HepG2 (cell line): Measurements from ENCODE around the gene ANKRD11. TPM values are rescaled to one million over a fixed set of nuclear protein-coding genes. Genes with fewer than 3 reads are reported as not detected.

Experiments
- AHR ChIP-seq: IDR thresholded peaks from 2 replicates; pipeline ENCODE4 v1.6.1; 2018; ENCODE audit warnings: missing genetic modification reagents, missing compliant biosample characterization
- BORCS8-MEF2B ChIP-seq: sonication (generic); formaldehyde crosslinking; IDR thresholded peaks from 2 replicates; pipeline ENCODE4 v1.8.0; 2022; ENCODE audit warnings: mild to moderate bottlenecking, missing genetic modification reagents
- CENPX ChIP-seq: sonication (generic); formaldehyde crosslinking; IDR thresholded peaks from 2 replicates; pipeline ENCODE4 v1.9.0; 2021; ENCODE audit warnings: mild to moderate bottlenecking, missing genetic modification reagents, moderate library complexity
- GZF1 ChIP-seq: sonication (generic); formaldehyde crosslinking; IDR thresholded peaks from 2 replicates; pipeline ENCODE4 v1.5.1; 2020; ENCODE audit warnings: mild to moderate bottlenecking, missing genetic modification reagents
- PCBP1 ChIP-seq: fragments of 200-400 bp; formaldehyde crosslinking; IDR thresholded peaks from 2 replicates; pipeline ENCODE4 v1.6.1; 2017; ENCODE audit warnings: mild to moderate bottlenecking, low read depth, low read length, borderline replicate concordance
- PHF21A ChIP-seq: sonication (generic); formaldehyde crosslinking; IDR thresholded peaks from 2 replicates; pipeline ENCODE4 v1.5.0; 2020; ENCODE audit warnings: mild to moderate bottlenecking, missing genetic modification reagents
- PLRG1 ChIP-seq: fragments of 450-650 bp; conservative IDR thresholded peaks from 2 replicates; pipeline ENCODE4 v1.6.1; 2016
- PRDM4 ChIP-seq: sonication (generic); formaldehyde crosslinking; IDR thresholded peaks from 2 replicates; pipeline ENCODE4 v1.9.0; 2021; ENCODE audit warnings: missing genetic modification reagents, borderline replicate concordance
- SAFB2 ChIP-seq: sonication (generic); formaldehyde crosslinking; IDR thresholded peaks from 2 replicates; pipeline ENCODE4 v1.5.1; 2020; ENCODE audit warnings: missing genetic modification reagents, low read depth, mild to moderate bottlenecking, borderline replicate concordance
- THYN1 ChIP-seq: sonication (generic); formaldehyde crosslinking; IDR thresholded peaks from 2 replicates; pipeline ENCODE4 v1.8.1; 2023; ENCODE audit warnings: low read depth, mild to moderate bottlenecking, moderate library complexity, missing genetic modification reagents, borderline replicate concordance
- XBP1 ChIP-seq: sonication (generic); formaldehyde crosslinking; IDR thresholded peaks from 2 replicates; pipeline ENCODE4 v1.5.0; 2020; ENCODE audit warnings: missing genetic modification reagents
- ZBTB39 ChIP-seq: sonication (generic); formaldehyde crosslinking; IDR thresholded peaks from 2 replicates; pipeline ENCODE4 v1.5.0; 2020; ENCODE audit warnings: missing genetic modification reagents
- ZBTB7B ChIP-seq: sonication (generic); formaldehyde crosslinking; IDR thresholded peaks from 2 replicates; pipeline ENCODE4 v1.4.0; 2020; ENCODE audit warnings: missing genetic modification reagents
- ZNF230 ChIP-seq: sonication (generic); formaldehyde crosslinking; IDR thresholded peaks from 2 replicates; pipeline ENCODE4 v1.4.0; 2020; ENCODE audit warnings: mild to moderate bottlenecking, missing genetic modification reagents
- ZNF430 ChIP-seq: sonication (generic); formaldehyde crosslinking; IDR thresholded peaks from 2 replicates; pipeline ENCODE4 v1.9.0; 2021; ENCODE audit warnings: mild to moderate bottlenecking, missing genetic modification reagents
- ZNF484 ChIP-seq: sonication (generic); formaldehyde crosslinking; IDR thresholded peaks from 2 replicates; pipeline ENCODE4 v1.5.1; 2020; ENCODE audit warnings: mild to moderate bottlenecking, low read depth, missing genetic modification reagents, borderline replicate concordance
- ZNF510 ChIP-seq: sonication (generic); formaldehyde crosslinking; IDR thresholded peaks from 2 replicates; pipeline ENCODE4 v1.4.0; 2020; ENCODE audit warnings: low read depth, mild to moderate bottlenecking, missing genetic modification reagents
- ZNF552 ChIP-seq: sonication (generic); formaldehyde crosslinking; IDR thresholded peaks from 2 replicates; pipeline ENCODE4 v1.9.0; 2022; ENCODE audit warnings: missing genetic modification reagents, mild to moderate bottlenecking, borderline replicate concordance
- ZNF780A ChIP-seq: sonication (generic); formaldehyde crosslinking; IDR thresholded peaks from 2 replicates; pipeline ENCODE4 v1.8.0; 2022; ENCODE audit warnings: mild to moderate bottlenecking, missing genetic modification reagents, moderate library complexity
- polyA plus RNA-seq, 8 experiments: library from polyadenylated mRNA; depleted of rRNA in 3 of 8; stranded (reverse) in 7 of 8; unstranded in 1 of 8; fragments of >200 nt; fragmentation: Illumina TruSeq in 4 of 8; extraction: Trizol in 4 of 8; gene quantifications; 2 replicates each; pipeline versions ENCODE4 v1.2.1 to v1.2.3, GENCODE V29; 2011 to 2016; ENCODE audit warnings: low read depth in 4 of 8, missing spikeins in 1 of 8, mixed read lengths in 1 of 8; ENCODE audit not compliant: insufficient read depth in 1 of 8
- total RNA-seq, 5 experiments: library from RNA; depleted of rRNA; stranded (reverse); fragments of >200 nt; fragmentation: Illumina TruSeq; extraction: Trizol; gene quantifications; 2 replicates each; pipeline ENCODE4 v1.2.3, GENCODE V29; 2016; ENCODE audit warnings: low read depth in 1 of 5
- TF ChIP-seq, protein P1 (sequence below): sonication (generic); formaldehyde crosslinking; IDR thresholded peaks from 2 replicates; pipeline ENCODE4 v1.8.0; 2022; ENCODE audit warnings: mild to moderate bottlenecking, missing genetic modification reagents, borderline replicate concordance
- TF ChIP-seq, protein P2 (sequence below): sonication (generic); formaldehyde crosslinking; IDR thresholded peaks from 2 replicates; pipeline ENCODE4 v1.5.1; 2020; ENCODE audit warnings: mild to moderate bottlenecking, moderate library complexity, missing genetic modification reagents

Gene ANKRD11
- total and polyA plus RNA-seq, 2 of the 13 experiments (the other 11 are each of a cell fraction or from before 2014, with no cell fraction given): 21.4 to 38.4 TPM

DNA sequence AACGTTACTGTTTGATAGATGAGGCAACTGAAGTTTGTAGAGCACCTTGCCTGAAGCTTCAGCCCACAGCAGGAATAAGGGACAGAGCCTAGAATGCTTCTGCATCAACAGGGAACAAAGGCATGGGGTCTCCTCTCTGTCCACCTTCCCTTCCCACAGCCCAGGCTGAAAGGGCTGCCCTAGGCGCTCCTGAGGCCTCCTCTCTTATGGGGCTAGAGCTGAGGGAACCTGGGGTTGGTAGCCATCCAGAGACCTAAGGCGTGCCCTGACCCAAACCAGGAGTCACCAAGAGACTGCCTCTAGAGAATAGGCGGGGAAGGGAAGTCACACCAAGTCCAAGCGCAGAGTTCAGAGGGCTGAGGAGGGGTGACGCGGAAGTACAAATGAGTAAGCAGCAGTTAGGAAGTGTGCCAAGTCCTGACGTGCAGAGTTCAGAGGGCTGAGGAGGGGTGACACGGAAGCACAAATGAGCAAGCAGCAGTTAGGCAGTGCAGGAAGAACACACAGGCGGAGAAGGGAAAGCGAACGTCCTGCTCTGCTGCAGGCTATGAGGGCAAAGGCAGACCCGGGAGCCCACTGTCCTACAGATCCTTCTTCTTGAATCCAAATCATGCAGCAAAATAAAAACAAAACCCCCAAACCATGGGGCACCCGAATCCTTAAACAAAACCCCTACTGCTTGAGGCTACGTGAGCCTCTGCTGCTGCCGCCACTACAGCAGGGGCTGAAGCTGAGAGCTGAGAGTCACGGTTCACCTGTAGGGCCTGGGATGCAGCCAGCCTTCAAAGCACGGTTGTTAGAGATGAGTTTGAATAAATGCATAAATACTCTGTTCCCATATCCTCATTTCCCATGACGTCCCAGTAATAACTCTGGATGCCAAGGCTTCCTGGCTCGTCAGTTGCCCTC, 15.1 kb upstream of the ANKRD11 start (continued):
- TF ChIP-seq ZBTB39 (CRISPR knock-in tag) (no peak; the same call in 1 of the 2 replicates), THYN1 (CRISPR knock-in tag) (no peak), PRDM4 (CRISPR knock-in tag) (peak; percentile 78; the same call in 1 of the 2 replicates), ZNF230 (peak; percentile 78), ZNF484 (CRISPR knock-in tag) (no peak), PCBP1 (no peak), ZNF552 (CRISPR knock-in tag) (no peak), ZNF510 (CRISPR knock-in tag) (peak; percentile 73; the same call in 1 of the 2 replicates), ZBTB7B (CRISPR knock-in tag) (peak; percentile 62), ZNF780A (CRISPR knock-in tag) (peak; percentile 92; the same call in 1 of the 2 replicates), SAFB2 (CRISPR knock-in tag) (no peak; the same call in 1 of the 2 replicates), AHR (CRISPR knock-in tag) (peak; percentile 76; the same call in 1 of the 2 replicates), PLRG1 (no peak), CENPX (CRISPR knock-in tag) (no peak), GZF1 (CRISPR knock-in tag) (peak; percentile 87), BORCS8-MEF2B (CRISPR knock-in tag) (peak; percentile 88; the same call in 1 of the 2 replicates), XBP1 (no peak), ZNF430 (peak; percentile 97), PHF21A (peak; percentile 97)
- TF ChIP-seq, protein P1, sequence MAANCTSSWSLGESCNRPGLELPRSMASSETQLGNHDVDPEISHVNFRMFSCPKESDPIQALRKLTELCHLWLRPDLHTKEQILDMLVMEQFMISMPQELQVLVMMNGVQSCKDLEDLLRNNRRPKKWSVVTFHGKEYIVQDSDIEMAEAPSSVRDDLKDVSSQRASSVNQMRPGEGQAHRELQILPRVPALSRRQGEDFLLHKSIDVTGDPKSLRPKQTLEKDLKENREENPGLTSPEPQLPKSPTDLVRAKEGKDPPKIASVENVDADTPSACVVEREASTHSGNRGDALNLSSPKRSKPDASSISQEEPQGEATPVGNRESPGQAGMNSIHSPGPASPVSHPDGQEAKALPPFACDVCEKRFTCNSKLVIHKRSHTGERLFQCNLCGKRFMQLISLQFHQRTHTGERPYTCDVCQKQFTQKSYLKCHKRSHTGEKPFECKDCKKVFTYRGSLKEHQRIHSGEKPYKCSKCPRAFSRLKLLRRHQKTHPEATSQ: no peak; the same call in 1 of the 2 replicates
- TF ChIP-seq, protein P2, sequence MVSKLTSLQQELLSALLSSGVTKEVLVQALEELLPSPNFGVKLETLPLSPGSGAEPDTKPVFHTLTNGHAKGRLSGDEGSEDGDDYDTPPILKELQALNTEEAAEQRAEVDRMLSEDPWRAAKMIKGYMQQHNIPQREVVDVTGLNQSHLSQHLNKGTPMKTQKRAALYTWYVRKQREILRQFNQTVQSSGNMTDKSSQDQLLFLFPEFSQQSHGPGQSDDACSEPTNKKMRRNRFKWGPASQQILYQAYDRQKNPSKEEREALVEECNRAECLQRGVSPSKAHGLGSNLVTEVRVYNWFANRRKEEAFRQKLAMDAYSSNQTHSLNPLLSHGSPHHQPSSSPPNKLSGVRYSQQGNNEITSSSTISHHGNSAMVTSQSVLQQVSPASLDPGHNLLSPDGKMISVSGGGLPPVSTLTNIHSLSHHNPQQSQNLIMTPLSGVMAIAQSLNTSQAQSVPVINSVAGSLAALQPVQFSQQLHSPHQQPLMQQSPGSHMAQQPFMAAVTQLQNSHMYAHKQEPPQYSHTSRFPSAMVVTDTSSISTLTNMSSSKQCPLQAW (CRISPR knock-in tag): peak; percentile 98
